Ammon's horn (tissue), 1 donor: ENCODE results near the gene CFAP206.

Source experiments
- DNase-seq: peaks from one replicate; pipeline ENCODE4 v3.0.0-alpha.2; 2016; ENCODE audit warnings: low spot score

CFAP206 gene

GRCh38 chr6:87407901-87408720 lies at the start of gene CFAP206:
Gene CFAP206, plus strand, starts transcription at chr6:87407972. Its CDS starts 1,868 bp downstream, at chr6:87409840.
- peak; percentile 88 for DNase-seq

- DNase-seq: no peak
Observed at GRCh38 chr6:87364602-87365252, 43.0 kb upstream of the CFAP206 start.

- no peak for DNase-seq
Observed at GRCh38 chr6:87366072-87366827, 41.5 kb upstream of the CFAP206 start.

GRCh38 chr6:87366899-87367298 lies 40.9 kb upstream of the CFAP206 start:
- no peak for DNase-seq

GRCh38 chr6:87373377-87373776 lies 34.4 kb upstream of the CFAP206 start:
- DNase-seq: no peak

- DNase-seq: no peak
Observed at GRCh38 chr6:87375315-87375714, 32.5 kb upstream of the CFAP206 start.

- no peak for DNase-seq
Observed at GRCh38 chr6:87376643-87377042, 31.1 kb upstream of the CFAP206 start.

- DNase-seq: no peak
Observed at GRCh38 chr6:87378947-87379346, 28.8 kb upstream of the CFAP206 start.

- DNase-seq: no peak
Observed at GRCh38 chr6:87382861-87383260, 24.9 kb upstream of the CFAP206 start.

GRCh38 chr6:87384038-87384437 lies 23.7 kb upstream of the CFAP206 start:
- no peak for DNase-seq

- DNase-seq: no peak
Observed at GRCh38 chr6:87384449-87384848, 23.3 kb upstream of the CFAP206 start.

- DNase-seq: peak; percentile 22
Observed at GRCh38 chr6:87391334-87391733, 16.4 kb upstream of the CFAP206 start.

GRCh38 chr6:87393026-87393622 lies 14.6 kb upstream of the CFAP206 start:
- DNase-seq: peak; percentile 71

- DNase-seq: no peak
Observed at GRCh38 chr6:87395431-87395830, 12.3 kb upstream of the CFAP206 start.

GRCh38 chr6:87396595-87397392 lies 11.0 kb upstream of the CFAP206 start:
- DNase-seq: peak; percentile 16

GRCh38 chr6:87397656-87398055 lies 10.1 kb upstream of the CFAP206 start:
- no peak for DNase-seq

- DNase-seq: no peak
Observed at GRCh38 chr6:87401832-87402231, 5.9 kb upstream of the CFAP206 start.

- peak; percentile 66 for DNase-seq
Observed at GRCh38 chr6:87407561-87407900, 241 bp upstream of the CFAP206 start.

- DNase-seq: no peak
Observed at GRCh38 chr6:87408721-87409155, 966 bp downstream of the CFAP206 start.

- DNase-seq: no peak
Observed at GRCh38 chr6:87419266-87419665, 11.5 kb downstream of the CFAP206 start.

- DNase-seq: no peak
Observed at GRCh38 chr6:87420360-87420759, 12.6 kb downstream of the CFAP206 start.

- DNase-seq: no peak
Observed at GRCh38 chr6:87421576-87421975, 13.8 kb downstream of the CFAP206 start.
